Measurements from ENCODE around the gene DCC.

The DCC gene

DNA sequence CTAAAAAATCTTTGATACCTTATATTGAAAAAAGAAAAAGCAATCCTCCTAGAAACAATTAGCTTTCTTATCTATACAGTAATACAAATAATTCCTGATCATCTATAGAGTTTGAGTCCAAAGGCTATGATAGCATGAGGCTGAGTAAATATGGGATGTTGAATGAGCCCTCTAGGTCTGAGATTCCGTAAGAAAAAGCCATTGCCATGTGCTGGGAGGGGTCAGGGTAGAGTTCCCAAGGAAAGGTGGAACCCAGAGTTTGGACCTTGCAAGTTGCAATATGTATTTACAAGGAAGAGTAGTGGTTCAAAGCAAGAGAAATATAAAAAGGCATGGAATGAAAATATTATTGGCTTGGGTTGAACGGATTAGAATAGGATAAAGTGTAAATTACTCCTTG is 178.1 kb downstream of the DCC start:
- no peak overlapping the region for H3K4me3 ChIP-seq (ENCODE audit: low read length in 2 of 2)
- no peak overlapping the region for H3K9ac ChIP-seq (ENCODE audit: low read depth in 1 of 2, low read length in 2 of 2)
- no peaks in the 10 kb centered on the region for H3K9me3 ChIP-seq (ENCODE audit: control insufficient read depth in 2 of 2, low read length in 2 of 2)
- no peak overlapping the region for H3K27ac ChIP-seq (ENCODE audit: low read depth in 2 of 2, low read length in 2 of 2)
- no peaks in the 10 kb centered on the region for H3K36me3 ChIP-seq (ENCODE audit: control insufficient read depth in 2 of 2, insufficient read depth in 2 of 2, low read length in 2 of 2)
- H3K4me1 ChIP-seq (ENCODE audit: control insufficient read depth in 2 of 2, insufficient read depth in 2 of 2, low read length in 2 of 2) = no peaks in the 10 kb centered on the region
- H3K27me3 ChIP-seq (ENCODE audit: control insufficient read depth in 2 of 2, insufficient read depth in 2 of 2, low read length in 2 of 2) = no peaks in the 10 kb centered on the region

DNA sequence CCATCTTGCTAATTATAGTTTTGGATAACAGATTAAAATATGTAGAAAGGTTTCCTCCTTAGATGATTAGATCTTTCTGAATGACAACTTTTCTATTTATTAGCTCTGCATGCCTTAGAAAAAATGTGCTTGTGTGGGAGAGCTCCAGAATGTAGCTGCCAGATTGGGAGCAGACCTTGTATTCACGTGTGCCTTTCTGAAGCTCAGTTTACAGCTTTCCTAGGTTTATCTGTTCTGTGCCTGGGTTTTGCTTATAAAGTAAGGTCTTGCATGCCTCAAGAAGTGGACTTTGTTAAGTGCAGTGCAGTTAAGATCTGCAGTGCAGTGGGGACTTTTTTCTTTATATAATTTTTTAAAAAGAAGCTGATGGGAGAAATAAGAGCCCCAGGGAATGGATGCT is 179.0 kb downstream of the DCC start:
- Histone ChIP-seq H3K27me3 (ENCODE audit: control insufficient read depth in 2 of 2, insufficient read depth in 2 of 2, low read length in 2 of 2) (no peaks in the 10 kb centered on the region), H3K27ac (ENCODE audit: low read depth in 2 of 2, low read length in 2 of 2) (no peak overlapping the region), H3K4me1 (ENCODE audit: control insufficient read depth in 2 of 2, insufficient read depth in 2 of 2, low read length in 2 of 2) (no peaks in the 10 kb centered on the region)

DNA sequence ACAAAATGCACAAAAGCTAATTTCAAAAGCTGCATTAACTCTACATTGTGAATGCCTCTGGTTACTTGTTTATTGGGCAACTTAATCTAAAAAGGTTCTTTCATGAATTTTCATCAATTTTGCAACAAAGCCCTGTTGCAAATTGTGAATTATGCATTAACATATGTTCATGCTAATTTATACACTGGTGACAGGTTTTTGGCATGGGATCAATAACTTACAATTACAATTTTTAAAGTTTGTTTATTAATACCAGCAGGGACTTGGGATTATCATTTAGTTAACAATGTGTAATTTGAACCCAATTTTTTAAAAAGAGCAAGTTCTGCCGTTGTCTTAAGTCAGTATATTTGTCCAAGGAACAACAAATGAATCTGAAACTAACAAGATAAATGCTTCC is 183.6 kb downstream of the DCC start:
- Histone ChIP-seq H3K27me3 (ENCODE audit: control insufficient read depth in 2 of 2, insufficient read depth in 2 of 2, low read length in 2 of 2) (no peaks in the 10 kb centered on the region), H3K9me3 (ENCODE audit: control insufficient read depth in 2 of 2, low read length in 2 of 2) (no peaks in the 10 kb centered on the region), H3K4me3 (ENCODE audit: low read length in 2 of 2) (no peak overlapping the region), H3K36me3 (ENCODE audit: control insufficient read depth in 2 of 2, insufficient read depth in 2 of 2, low read length in 2 of 2) (no peaks in the 10 kb centered on the region), H3K9ac (ENCODE audit: low read depth in 1 of 2, low read length in 2 of 2) (no peak overlapping the region), H3K27ac (ENCODE audit: low read depth in 2 of 2, low read length in 2 of 2) (no peak overlapping the region), H3K4me1 (ENCODE audit: control insufficient read depth in 2 of 2, insufficient read depth in 2 of 2, low read length in 2 of 2) (no peaks in the 10 kb centered on the region)

More for the DNA sequence above, 179.0 kb downstream of the DCC start:
- Histone ChIP-seq H3K4me3 (ENCODE audit: low read length in 2 of 2) (no peak overlapping the region), H3K9me3 (ENCODE audit: control insufficient read depth in 2 of 2, low read length in 2 of 2) (no peaks in the 10 kb centered on the region), H3K9ac (ENCODE audit: low read depth in 1 of 2, low read length in 2 of 2) (no peak overlapping the region), H3K36me3 (ENCODE audit: control insufficient read depth in 2 of 2, insufficient read depth in 2 of 2, low read length in 2 of 2) (no peaks in the 10 kb centered on the region)

DNA sequence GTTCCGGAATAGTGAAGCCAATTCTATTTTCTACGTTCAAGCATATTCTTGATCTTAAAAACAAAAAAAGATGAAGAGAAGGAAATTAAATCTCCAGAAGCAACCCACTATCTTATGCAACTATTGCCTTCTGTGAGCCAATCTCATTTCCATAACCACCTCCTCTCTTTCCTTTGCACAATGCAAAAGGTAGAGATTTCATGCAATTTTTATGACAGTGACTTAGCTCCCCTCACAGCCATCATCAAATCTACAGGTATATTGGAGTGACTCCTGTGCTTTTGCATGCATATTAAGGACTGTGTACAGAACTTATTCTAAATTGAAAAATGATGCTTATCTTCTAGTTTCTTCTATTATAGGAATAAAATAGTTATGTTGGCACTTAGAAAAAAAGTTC is 191.8 kb downstream of the DCC start:
- H3K27ac ChIP-seq (ENCODE audit: low read depth in 2 of 2, low read length in 2 of 2) = no peak overlapping the region
- H3K9ac ChIP-seq (ENCODE audit: low read depth in 1 of 2, low read length in 2 of 2) = no peak overlapping the region
- no peaks in the 10 kb centered on the region for H3K9me3 ChIP-seq (ENCODE audit: control insufficient read depth in 2 of 2, low read length in 2 of 2)

DNA sequence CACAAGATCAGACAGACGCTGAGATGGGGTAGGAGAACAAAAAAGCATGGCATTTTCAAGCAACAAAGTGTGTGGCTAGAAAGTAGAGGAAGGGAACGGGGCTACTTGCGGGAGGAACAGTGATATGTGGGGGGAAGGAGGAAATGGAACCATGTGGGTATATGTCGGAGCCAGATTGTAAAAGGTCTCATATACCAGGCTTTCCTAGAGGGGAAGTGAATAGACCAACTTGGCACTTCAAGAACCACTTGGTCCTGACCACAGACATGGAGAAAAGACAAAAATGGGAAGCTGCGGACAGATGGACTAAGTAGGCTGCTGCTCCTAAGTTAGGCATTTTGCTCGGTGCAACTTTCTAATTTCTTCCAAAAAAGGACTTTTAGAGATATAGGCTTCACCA is 196.0 kb downstream of the DCC start:
- Histone ChIP-seq H3K9me3 (ENCODE audit: control insufficient read depth in 2 of 2, low read length in 2 of 2) (no peaks in the 10 kb centered on the region), H3K4me1 (ENCODE audit: control insufficient read depth in 2 of 2, insufficient read depth in 2 of 2, low read length in 2 of 2) (no peaks in the 10 kb centered on the region), H3K27ac (ENCODE audit: low read depth in 2 of 2, low read length in 2 of 2) (no peak overlapping the region), H3K36me3 (ENCODE audit: control insufficient read depth in 2 of 2, insufficient read depth in 2 of 2, low read length in 2 of 2) (no peaks in the 10 kb centered on the region), H3K27me3 (ENCODE audit: control insufficient read depth in 2 of 2, insufficient read depth in 2 of 2, low read length in 2 of 2) (no peaks in the 10 kb centered on the region), H3K4me3 (ENCODE audit: low read length in 2 of 2) (no peak overlapping the region), H3K9ac (ENCODE audit: low read depth in 1 of 2, low read length in 2 of 2) (no peak overlapping the region)

More for the DNA sequence above, 191.8 kb downstream of the DCC start:
- Histone ChIP-seq H3K4me3 (ENCODE audit: low read length in 2 of 2) (no peak overlapping the region), H3K36me3 (ENCODE audit: control insufficient read depth in 2 of 2, insufficient read depth in 2 of 2, low read length in 2 of 2) (no peaks in the 10 kb centered on the region), H3K27me3 (ENCODE audit: control insufficient read depth in 2 of 2, insufficient read depth in 2 of 2, low read length in 2 of 2) (no peaks in the 10 kb centered on the region), H3K4me1 (ENCODE audit: control insufficient read depth in 2 of 2, insufficient read depth in 2 of 2, low read length in 2 of 2) (no peaks in the 10 kb centered on the region)

DNA sequence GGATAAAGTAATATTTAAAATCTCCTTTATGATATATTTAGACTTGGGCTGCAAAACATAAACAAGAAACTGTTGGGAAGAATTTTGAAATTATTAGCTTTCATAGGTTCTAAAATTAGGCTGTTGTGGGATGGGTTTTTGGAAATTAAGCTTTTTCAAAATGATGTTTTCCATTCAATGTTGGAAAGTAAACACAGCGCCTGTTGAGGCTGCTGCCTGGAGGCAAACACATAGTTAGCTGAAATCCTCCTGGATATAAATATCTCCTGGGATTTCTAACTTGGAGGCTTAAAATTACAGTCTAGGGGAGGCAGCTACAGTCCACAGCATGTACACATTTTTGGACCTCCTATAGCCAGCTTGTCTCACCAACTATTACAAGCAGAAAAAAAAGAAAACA is 197.3 kb downstream of the DCC start:
- no peaks in the 10 kb centered on the region for H3K36me3 ChIP-seq (ENCODE audit: control insufficient read depth in 2 of 2, insufficient read depth in 2 of 2, low read length in 2 of 2)
- H3K9ac ChIP-seq (ENCODE audit: low read depth in 1 of 2, low read length in 2 of 2) = no peak overlapping the region
- H3K4me1 ChIP-seq (ENCODE audit: control insufficient read depth in 2 of 2, insufficient read depth in 2 of 2, low read length in 2 of 2) = no peaks in the 10 kb centered on the region
- no peak overlapping the region for H3K4me3 ChIP-seq (ENCODE audit: low read length in 2 of 2)
- H3K27me3 ChIP-seq (ENCODE audit: control insufficient read depth in 2 of 2, insufficient read depth in 2 of 2, low read length in 2 of 2) = no peaks in the 10 kb centered on the region
- no peaks in the 10 kb centered on the region for H3K9me3 ChIP-seq (ENCODE audit: control insufficient read depth in 2 of 2, low read length in 2 of 2)
- no peak overlapping the region for H3K27ac ChIP-seq (ENCODE audit: low read depth in 2 of 2, low read length in 2 of 2)

DNA sequence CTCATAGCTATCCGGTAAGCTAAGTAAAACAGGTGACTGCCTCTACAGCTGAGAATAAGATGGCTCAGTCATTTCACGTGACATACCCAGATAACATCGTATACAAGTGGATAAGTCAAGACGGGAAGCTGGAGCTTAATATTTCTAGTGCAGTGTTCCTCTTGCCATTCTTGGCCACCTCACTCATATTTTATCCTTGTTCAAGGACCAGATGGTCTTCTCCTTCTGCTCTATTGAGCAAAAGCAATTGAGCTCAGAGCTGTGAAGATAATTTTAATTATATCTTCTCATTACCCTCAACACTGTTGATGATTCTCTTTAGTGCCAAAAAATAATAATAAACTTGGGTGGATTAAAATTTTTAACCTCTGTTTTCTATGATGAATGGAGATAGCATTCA is 201.1 kb downstream of the DCC start:
- H3K9ac ChIP-seq (ENCODE audit: low read depth in 1 of 2, low read length in 2 of 2) = no peak overlapping the region
- H3K4me1 ChIP-seq (ENCODE audit: control insufficient read depth in 2 of 2, insufficient read depth in 2 of 2, low read length in 2 of 2) = no peaks in the 10 kb centered on the region
- H3K36me3 ChIP-seq (ENCODE audit: control insufficient read depth in 2 of 2, insufficient read depth in 2 of 2, low read length in 2 of 2) = no peaks in the 10 kb centered on the region
- no peak overlapping the region for H3K27ac ChIP-seq (ENCODE audit: low read depth in 2 of 2, low read length in 2 of 2)
- H3K4me3 ChIP-seq (ENCODE audit: low read length in 2 of 2) = no peak overlapping the region
- no peaks in the 10 kb centered on the region for H3K27me3 ChIP-seq (ENCODE audit: control insufficient read depth in 2 of 2, insufficient read depth in 2 of 2, low read length in 2 of 2)
- no peaks in the 10 kb centered on the region for H3K9me3 ChIP-seq (ENCODE audit: control insufficient read depth in 2 of 2, low read length in 2 of 2)

DNA sequence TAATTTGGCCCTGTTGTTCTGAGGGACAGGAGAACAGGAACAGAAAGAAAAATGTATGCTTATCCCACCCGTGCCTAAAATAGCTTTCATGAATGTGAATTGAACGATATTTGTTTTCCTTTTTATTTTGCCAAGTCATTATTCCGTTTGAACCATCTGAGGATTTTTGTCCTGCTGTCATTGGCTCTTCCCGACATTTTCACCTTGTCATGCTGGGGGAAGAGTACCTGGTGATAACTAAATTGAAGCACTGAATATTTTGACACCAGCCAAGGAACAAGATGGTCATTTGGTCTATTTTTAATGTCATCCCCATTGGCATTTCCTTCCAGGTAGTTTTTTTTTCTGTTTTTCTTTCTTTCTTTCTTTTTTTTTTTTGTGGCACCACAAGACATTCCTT is 204.1 kb downstream of the DCC start:
- Histone ChIP-seq H3K9ac (ENCODE audit: low read depth in 1 of 2, low read length in 2 of 2) (no peak overlapping the region), H3K4me3 (ENCODE audit: low read length in 2 of 2) (no peak overlapping the region), H3K36me3 (ENCODE audit: control insufficient read depth in 2 of 2, insufficient read depth in 2 of 2, low read length in 2 of 2) (no peaks in the 10 kb centered on the region), H3K4me1 (ENCODE audit: control insufficient read depth in 2 of 2, insufficient read depth in 2 of 2, low read length in 2 of 2) (no peaks in the 10 kb centered on the region), H3K9me3 (ENCODE audit: control insufficient read depth in 2 of 2, low read length in 2 of 2) (no peaks in the 10 kb centered on the region), H3K27me3 (ENCODE audit: control insufficient read depth in 2 of 2, insufficient read depth in 2 of 2, low read length in 2 of 2) (no peaks in the 10 kb centered on the region), H3K27ac (ENCODE audit: low read depth in 2 of 2, low read length in 2 of 2) (no peak overlapping the region)

DNA sequence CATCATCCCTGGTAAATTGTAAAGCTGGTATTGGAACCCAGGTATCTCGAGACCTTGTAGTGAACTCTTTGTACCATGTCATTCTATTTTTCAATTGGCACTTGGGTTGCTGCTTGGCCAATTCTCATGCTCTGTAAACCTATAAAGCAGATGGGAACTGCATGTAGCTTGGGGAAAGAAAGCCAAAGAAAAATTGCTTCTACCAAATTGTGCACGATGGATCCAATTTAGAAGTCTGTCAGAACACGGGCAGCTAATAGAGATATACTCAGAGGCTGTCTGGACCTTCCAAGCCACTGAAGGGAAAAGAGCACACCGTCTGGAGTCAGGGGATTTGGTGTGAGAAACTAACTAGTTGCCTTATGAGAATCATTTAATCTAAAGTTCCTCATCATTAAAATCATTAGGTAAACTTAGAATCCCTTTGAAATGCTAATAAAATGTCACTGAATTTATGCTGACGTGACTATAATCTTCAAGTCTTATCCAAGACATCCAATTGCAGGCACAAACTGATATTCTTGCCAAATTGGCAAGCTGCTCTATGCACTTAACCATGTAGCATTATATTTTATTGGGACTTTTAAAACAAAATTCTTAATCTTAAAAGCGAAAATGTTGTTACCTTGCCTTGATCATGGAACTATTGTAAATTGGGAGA is 206.8 kb downstream of the DCC start:
- Histone ChIP-seq H3K9me3 (ENCODE audit: control insufficient read depth in 2 of 2, low read length in 2 of 2) (no peaks in the 10 kb centered on the region), H3K27me3 (ENCODE audit: control insufficient read depth in 2 of 2, insufficient read depth in 2 of 2, low read length in 2 of 2) (no peaks in the 10 kb centered on the region), H3K36me3 (ENCODE audit: control insufficient read depth in 2 of 2, insufficient read depth in 2 of 2, low read length in 2 of 2) (no peaks in the 10 kb centered on the region), H3K4me3 (ENCODE audit: low read length in 2 of 2) (no peak overlapping the region), H3K4me1 (ENCODE audit: control insufficient read depth in 2 of 2, insufficient read depth in 2 of 2, low read length in 2 of 2) (no peaks in the 10 kb centered on the region), H3K27ac (ENCODE audit: low read depth in 2 of 2, low read length in 2 of 2) (no peak overlapping the region), H3K9ac (ENCODE audit: low read depth in 1 of 2, low read length in 2 of 2) (no peak overlapping the region)

DNA sequence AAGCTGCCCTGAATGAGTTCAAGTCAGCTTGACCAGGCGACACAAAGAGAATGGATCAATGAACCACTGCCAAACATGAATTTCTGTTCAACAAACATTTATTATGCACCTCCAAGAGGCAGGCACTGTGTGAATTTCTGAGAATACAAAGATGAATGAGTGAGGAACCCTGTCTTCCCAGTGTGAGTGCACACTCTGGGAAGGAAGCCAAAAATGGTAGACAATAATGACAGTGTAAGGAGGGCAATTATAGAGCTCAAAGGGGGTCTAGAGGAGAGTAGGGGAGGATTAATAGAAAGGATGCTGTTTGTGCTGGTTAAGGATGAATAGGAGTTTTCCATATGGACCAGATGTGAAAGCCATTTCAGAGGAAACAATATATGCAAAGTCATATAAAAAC is 213.4 kb downstream of the DCC start:
- H3K4me3 ChIP-seq (ENCODE audit: low read length in 2 of 2) = no peak overlapping the region
- no peak overlapping the region for H3K9ac ChIP-seq (ENCODE audit: low read depth in 1 of 2, low read length in 2 of 2)
- no peaks in the 10 kb centered on the region for H3K9me3 ChIP-seq (ENCODE audit: control insufficient read depth in 2 of 2, low read length in 2 of 2)
- no peaks in the 10 kb centered on the region for H3K4me1 ChIP-seq (ENCODE audit: control insufficient read depth in 2 of 2, insufficient read depth in 2 of 2, low read length in 2 of 2)
- H3K27me3 ChIP-seq (ENCODE audit: control insufficient read depth in 2 of 2, insufficient read depth in 2 of 2, low read length in 2 of 2) = no peaks in the 10 kb centered on the region
- no peak overlapping the region for H3K27ac ChIP-seq (ENCODE audit: low read depth in 2 of 2, low read length in 2 of 2)
- H3K36me3 ChIP-seq (ENCODE audit: control insufficient read depth in 2 of 2, insufficient read depth in 2 of 2, low read length in 2 of 2) = no peaks in the 10 kb centered on the region

DNA sequence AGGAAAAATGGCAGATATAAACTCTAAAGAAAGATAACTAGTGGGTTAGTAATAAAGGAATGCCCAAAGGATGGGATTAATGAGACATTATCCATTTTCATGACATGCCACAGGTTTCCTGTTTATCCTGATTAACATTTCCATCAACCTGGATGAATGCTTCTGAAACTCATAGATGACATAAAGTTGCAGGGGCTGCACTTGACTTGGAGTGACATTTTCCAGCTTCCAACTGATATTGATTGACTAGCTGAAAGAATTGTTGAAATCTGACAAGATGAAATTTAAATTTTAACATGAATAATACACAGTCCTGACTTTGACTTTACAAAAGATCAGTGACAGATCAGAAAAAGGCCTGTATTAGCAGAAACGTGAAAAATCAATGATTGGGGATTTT is 214.2 kb downstream of the DCC start:
- Histone ChIP-seq H3K36me3 (ENCODE audit: control insufficient read depth in 2 of 2, insufficient read depth in 2 of 2, low read length in 2 of 2) (no peaks in the 10 kb centered on the region), H3K4me3 (ENCODE audit: low read length in 2 of 2) (no peak overlapping the region), H3K9me3 (ENCODE audit: control insufficient read depth in 2 of 2, low read length in 2 of 2) (no peaks in the 10 kb centered on the region), H3K27ac (ENCODE audit: low read depth in 2 of 2, low read length in 2 of 2) (no peak overlapping the region), H3K4me1 (ENCODE audit: control insufficient read depth in 2 of 2, insufficient read depth in 2 of 2, low read length in 2 of 2) (no peaks in the 10 kb centered on the region), H3K9ac (ENCODE audit: low read depth in 1 of 2, low read length in 2 of 2) (no peak overlapping the region), H3K27me3 (ENCODE audit: control insufficient read depth in 2 of 2, insufficient read depth in 2 of 2, low read length in 2 of 2) (no peaks in the 10 kb centered on the region)
